Colon (tissue), 2 donors: ENCODE results near the gene PIAS3.
"Not testable (repeated sequence)": the region's sequence is repeated elsewhere in the genome, so short reads cannot be mapped to it uniquely, and the experiment has no call there.

Source experiments
- FAIRE-seq: peaks from 2 replicates; lab custom pipeline; 2012; peaks lifted over from hg19 to GRCh38; lab: Jason Lieb, UNC
- donor health status: control.
- donor health status: control.

The PIAS3 gene

GRCh38 chr1:145874646-145875045 lies 15.8 kb upstream of the PIAS3 start:
- no peak for FAIRE-seq

- no peak for FAIRE-seq
These were observed 13.4 kb upstream of the PIAS3 start for GRCh38 chr1:145871994-145872924.

GRCh38 chr1:145868232-145868631 lies 9.4 kb upstream of the PIAS3 start:
- FAIRE-seq: no peak

- FAIRE-seq: no peak
These were observed 4.6 kb upstream of the PIAS3 start for GRCh38 chr1:145863282-145864018.

GRCh38 chr1:145859491-145860023 lies 676 bp upstream of the PIAS3 start:
- FAIRE-seq: no peak

- no peak for FAIRE-seq
These were observed 512 bp downstream of the PIAS3 start for GRCh38 chr1:145858238-145858900.

GRCh38 chr1:145857170-145857569 lies 1.7 kb downstream of the PIAS3 start:
- FAIRE-seq: no peak

- no peak for FAIRE-seq
These were observed 3.4 kb downstream of the PIAS3 start for GRCh38 chr1:145855426-145855948.

- FAIRE-seq: no peak
These were observed 9.3 kb downstream of the PIAS3 start for GRCh38 chr1:145849356-145850160.

- no peak for FAIRE-seq
These were observed 11.1 kb downstream of the PIAS3 start for GRCh38 chr1:145847827-145848226.

GRCh38 chr1:145846201-145846612 lies 12.7 kb downstream of the PIAS3 start:
- FAIRE-seq: no peak

- no peak for FAIRE-seq
These were observed 13.2 kb downstream of the PIAS3 start, which contains the start of gene NUDT17 for GRCh38 chr1:145845514-145846161. Gene NUDT17, plus strand, starts transcription at chr1:145845630. Its CDS starts 11 bp downstream, at chr1:145845641.

- no peak for FAIRE-seq
These were observed 13.8 kb downstream of the PIAS3 start for GRCh38 chr1:145845144-145845513.

- no peak for FAIRE-seq
These were observed 15.8 kb downstream of the PIAS3 start for GRCh38 chr1:145843031-145843430.

- FAIRE-seq: no peak
These were observed 21.2 kb downstream of the PIAS3 start for GRCh38 chr1:145837656-145838055.

GRCh38 chr1:145830810-145831209 lies 28.1 kb downstream of the PIAS3 start:
- FAIRE-seq: not testable (repeated sequence)

GRCh38 chr1:145828367-145829026 lies 30.4 kb downstream of the PIAS3 start:
- FAIRE-seq: no peak

- FAIRE-seq: no peak
These were observed 30.9 kb downstream of the PIAS3 start for GRCh38 chr1:145827966-145828365.

GRCh38 chr1:145826030-145826429 lies 32.9 kb downstream of the PIAS3 start:
- no peak for FAIRE-seq

GRCh38 chr1:145824499-145824842 lies 34.4 kb downstream of the PIAS3 start:
- FAIRE-seq: no peak
